ENCODE data around the gene ABO.

ABO gene

GRCh38 chr9:133268335-133269056, 6.5 kb downstream of the ABO start:
- DNase-seq = no peak
- no peak for TF ChIP-seq CTCF (IDR thresholded peaks at IDR 0.05; ENCODE audit: low read depth, low read length)
- no peak overlapping the region for H3K4me3 ChIP-seq (ENCODE audit: low read depth, low read length)
- no peaks in the 10 kb centered on the region for H3K4me1 ChIP-seq
- H3K27me3 ChIP-seq = peaks cover 54% of the 10 kb centered on the region
- H3K36me3 ChIP-seq = no peaks in the 10 kb centered on the region
- no peaks in the 10 kb centered on the region for H3K9me3 ChIP-seq

DNA sequence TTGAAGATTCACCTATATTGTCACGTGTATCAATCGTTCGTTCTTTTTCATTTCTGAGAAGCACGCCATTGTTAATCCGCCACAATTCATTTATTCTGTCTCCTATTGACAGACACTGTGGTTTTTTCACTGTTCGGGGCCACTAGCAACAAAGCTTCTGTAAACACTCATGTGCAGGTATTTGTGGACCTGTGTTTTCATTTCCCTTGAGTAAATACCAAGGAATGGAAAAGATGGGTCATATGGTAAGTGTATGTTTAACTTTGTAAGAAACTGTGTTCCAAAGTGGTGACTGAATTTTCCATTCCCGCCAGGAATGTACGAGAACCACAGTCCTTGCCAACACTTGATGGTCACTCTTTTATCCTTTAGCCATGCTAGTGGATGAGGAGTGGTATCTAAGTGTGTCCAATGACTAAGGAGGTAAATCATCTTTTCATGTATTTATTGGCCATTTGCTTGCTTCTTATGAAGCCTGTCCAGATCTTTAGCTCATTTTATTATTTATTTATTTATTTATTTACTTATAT, 10.7 kb downstream of the ABO start:
- peaks cover 34% of the 10 kb centered on the region for H3K27me3 ChIP-seq
- DNase-seq = no peak

GRCh38 chr9:133263557-133263956, 11.4 kb downstream of the ABO start:
- no peak for TF ChIP-seq CTCF (IDR thresholded peaks at IDR 0.05; ENCODE audit: low read depth, low read length)
- Histone ChIP-seq H3K4me3 (ENCODE audit: low read depth, low read length) (no peak overlapping the region), H3K36me3 (no peaks in the 10 kb centered on the region), H3K9me3 (no peaks in the 10 kb centered on the region), H3K4me1 (no peaks in the 10 kb centered on the region), H3K27me3 (peaks cover 29% of the 10 kb centered on the region)
- no peak for DNase-seq

More for the DNA sequence above, 10.7 kb downstream of the ABO start:
- Histone ChIP-seq H3K4me3 (ENCODE audit: low read depth, low read length) (no peak overlapping the region), H3K9me3 (no peaks in the 10 kb centered on the region), H3K4me1 (no peaks in the 10 kb centered on the region), H3K36me3 (no peaks in the 10 kb centered on the region)
- no peak for TF ChIP-seq CTCF (IDR thresholded peaks at IDR 0.05; ENCODE audit: low read depth, low read length)

DNA sequence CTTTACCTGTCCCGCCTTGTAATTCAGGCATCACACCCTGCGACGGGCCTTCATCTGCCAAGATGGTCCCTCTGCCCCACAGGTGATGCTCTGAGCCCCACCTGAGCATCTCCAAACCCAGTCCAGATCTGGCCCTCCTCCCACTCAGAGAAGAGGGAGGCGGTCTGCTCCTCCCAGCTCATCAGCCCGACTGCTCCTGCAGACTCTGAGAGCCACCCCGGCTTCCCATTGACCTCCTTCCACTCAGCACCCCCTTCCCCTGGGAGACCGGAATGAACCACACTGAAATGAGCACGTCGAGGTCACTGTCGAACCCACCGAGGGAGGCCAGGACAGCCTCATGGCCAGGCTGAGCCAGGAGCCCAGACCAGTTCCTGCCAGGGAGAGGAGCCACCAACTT, 12.8 kb downstream of the ABO start:
- Histone ChIP-seq H3K27me3 (peaks cover 25% of the 10 kb centered on the region), H3K36me3 (no peaks in the 10 kb centered on the region), H3K4me3 (ENCODE audit: low read depth, low read length) (no peak overlapping the region), H3K9me3 (no peaks in the 10 kb centered on the region), H3K4me1 (no peaks in the 10 kb centered on the region)
- no peak for DNase-seq
- no peak for TF ChIP-seq CTCF (IDR thresholded peaks at IDR 0.05; ENCODE audit: low read depth, low read length)

DNA sequence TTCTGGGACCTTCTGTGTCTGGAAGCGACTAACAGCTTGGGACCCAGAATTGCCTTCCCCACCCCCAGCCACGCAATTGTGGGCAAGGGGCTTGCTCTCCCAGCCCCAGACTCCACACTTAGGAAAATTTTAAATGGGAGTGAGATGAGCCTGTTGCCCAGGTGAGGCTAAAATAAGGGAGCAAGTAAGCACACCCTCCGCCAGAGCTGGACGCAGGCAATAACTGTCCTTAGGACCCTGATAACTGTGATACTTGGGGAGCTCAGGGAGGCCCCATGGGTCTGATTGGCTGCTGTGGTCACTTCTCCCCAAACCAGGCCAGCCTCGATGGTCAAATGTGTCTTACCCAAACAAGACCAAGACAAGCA, 13.3 kb downstream of the ABO start:
- no peak for TF ChIP-seq CTCF (IDR thresholded peaks at IDR 0.05; ENCODE audit: low read depth, low read length)
- H3K4me1 ChIP-seq = no peaks in the 10 kb centered on the region
- H3K9me3 ChIP-seq = no peaks in the 10 kb centered on the region
- peaks cover 25% of the 10 kb centered on the region for H3K27me3 ChIP-seq
- no peak for DNase-seq
- H3K36me3 ChIP-seq = no peaks in the 10 kb centered on the region
- H3K4me3 ChIP-seq (ENCODE audit: low read depth, low read length) = no peak overlapping the region

GRCh38 chr9:133261103-133261752, 13.8 kb downstream of the ABO start:
- H3K4me3 ChIP-seq (ENCODE audit: low read depth, low read length) = no peak overlapping the region
- H3K9me3 ChIP-seq = no peaks in the 10 kb centered on the region
- H3K36me3 ChIP-seq = no peaks in the 10 kb centered on the region
- DNase-seq = no peak
- peaks cover 25% of the 10 kb centered on the region for H3K27me3 ChIP-seq
- no peaks in the 10 kb centered on the region for H3K4me1 ChIP-seq
- no peak for TF ChIP-seq CTCF (IDR thresholded peaks at IDR 0.05; ENCODE audit: low read depth, low read length)
